Lower lobe of right lung (tissue), 2 donors: Measurements from ENCODE around the gene EPHX1. TPM values are rescaled to one million over a fixed set of nuclear protein-coding genes. Genes with fewer than 3 reads are reported as not detected.
"Not testable (repeated sequence)": the region's sequence is repeated elsewhere in the genome, so short reads cannot be mapped to it uniquely, and the experiment has no call there.

Experiments
- ATAC-seq, 2 donors: fragments of 200-7000 bp; cut with Tn5 transposase; one replicate each; pipeline ENCODE4 v1.9.1; 2020 to 2022; ENCODE audit warnings: mild to moderate bottlenecking in 2 of 2, moderate library complexity in 2 of 2
- DNase-seq: peaks from one replicate; pipeline ENCODE4 v3.0.0-alpha.2; 2020
- H3K27ac ChIP-seq: fragments of 200-600 bp; one replicate; pipeline ENCODE4 v1.8.0; 2022
- H3K27me3 ChIP-seq: fragments of 200-600 bp; one replicate; pipeline ENCODE4 v1.8.0; 2022; ENCODE audit warnings: low read depth
- H3K36me3 ChIP-seq: fragments of 200-600 bp; one replicate; pipeline ENCODE4 v1.8.0; 2022; ENCODE audit warnings: mild to moderate bottlenecking
- H3K4me1 ChIP-seq: fragments of 200-600 bp; one replicate; pipeline ENCODE4 v1.8.0; 2022
- H3K4me3 ChIP-seq: fragments of 200-600 bp; one replicate; pipeline ENCODE4 v1.8.0; 2022; ENCODE audit warnings: mild to moderate bottlenecking
- H3K9me3 ChIP-seq: fragments of 200-600 bp; one replicate; pipeline ENCODE4 v1.8.0; 2022
- intact Hi-C: fragments of 100-400 bp; cut with DNase I; formaldehyde crosslinking; loops from one replicate; pipeline ENCODE4 v1.11.0; 2022
- total RNA-seq: library from RNA; stranded (reverse); fragmentation: NEBNext Ultra II Directional; extraction: Animal tissue kit (Norgen Biotek cat#: 25700); gene quantifications from one replicate; pipeline ENCODE4 v1.2.1, GENCODE V29; 2021
- TF ChIP-seq, protein P1 (sequence below): fragments of 200-600 bp; IDR thresholded peaks from one replicate; pipeline ENCODE4 v1.8.0; 2022; ENCODE audit warnings: antibody characterized with exemption, mild to moderate bottlenecking
- donor health status: DM: no; HTN: yes; CAD: no; lungs with severe emphysema.

Gene EPHX1
- total RNA-seq, 1 donor from 2014 or later: 233 TPM

DNA sequence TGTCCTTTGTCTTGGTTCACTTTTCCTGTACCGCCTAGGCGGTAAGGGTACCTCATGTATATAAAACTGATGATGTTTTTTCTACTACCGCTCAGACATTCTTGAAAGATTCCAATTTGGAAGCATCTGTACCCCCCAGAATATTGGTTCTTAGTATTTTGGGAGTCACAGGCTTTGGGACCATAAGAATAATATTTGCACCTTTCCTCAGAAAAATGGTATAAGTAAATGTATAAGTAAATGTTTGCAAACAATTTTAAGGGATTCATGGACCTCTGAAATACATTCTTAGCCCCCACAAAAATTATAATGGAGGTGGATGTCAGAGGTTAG lies 31.6 kb upstream of the EPHX1 start:
- Histone ChIP-seq H3K4me1 (peaks cover 52% of the 10 kb centered on the region), H3K36me3 (peaks cover 13% of the 10 kb centered on the region), H3K9me3 (no peaks in the 10 kb centered on the region), H3K27me3 (no peaks in the 10 kb centered on the region), H3K4me3 (peak overlapping the region; percentile 86), H3K27ac (peak overlapping the region; percentile 98)
- intact Hi-C loops: no loop called here
- TF ChIP-seq, protein P1, sequence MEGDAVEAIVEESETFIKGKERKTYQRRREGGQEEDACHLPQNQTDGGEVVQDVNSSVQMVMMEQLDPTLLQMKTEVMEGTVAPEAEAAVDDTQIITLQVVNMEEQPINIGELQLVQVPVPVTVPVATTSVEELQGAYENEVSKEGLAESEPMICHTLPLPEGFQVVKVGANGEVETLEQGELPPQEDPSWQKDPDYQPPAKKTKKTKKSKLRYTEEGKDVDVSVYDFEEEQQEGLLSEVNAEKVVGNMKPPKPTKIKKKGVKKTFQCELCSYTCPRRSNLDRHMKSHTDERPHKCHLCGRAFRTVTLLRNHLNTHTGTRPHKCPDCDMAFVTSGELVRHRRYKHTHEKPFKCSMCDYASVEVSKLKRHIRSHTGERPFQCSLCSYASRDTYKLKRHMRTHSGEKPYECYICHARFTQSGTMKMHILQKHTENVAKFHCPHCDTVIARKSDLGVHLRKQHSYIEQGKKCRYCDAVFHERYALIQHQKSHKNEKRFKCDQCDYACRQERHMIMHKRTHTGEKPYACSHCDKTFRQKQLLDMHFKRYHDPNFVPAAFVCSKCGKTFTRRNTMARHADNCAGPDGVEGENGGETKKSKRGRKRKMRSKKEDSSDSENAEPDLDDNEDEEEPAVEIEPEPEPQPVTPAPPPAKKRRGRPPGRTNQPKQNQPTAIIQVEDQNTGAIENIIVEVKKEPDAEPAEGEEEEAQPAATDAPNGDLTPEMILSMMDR: no peak
- no peak for DNase-seq
- no peak for ATAC-seq

DNA sequence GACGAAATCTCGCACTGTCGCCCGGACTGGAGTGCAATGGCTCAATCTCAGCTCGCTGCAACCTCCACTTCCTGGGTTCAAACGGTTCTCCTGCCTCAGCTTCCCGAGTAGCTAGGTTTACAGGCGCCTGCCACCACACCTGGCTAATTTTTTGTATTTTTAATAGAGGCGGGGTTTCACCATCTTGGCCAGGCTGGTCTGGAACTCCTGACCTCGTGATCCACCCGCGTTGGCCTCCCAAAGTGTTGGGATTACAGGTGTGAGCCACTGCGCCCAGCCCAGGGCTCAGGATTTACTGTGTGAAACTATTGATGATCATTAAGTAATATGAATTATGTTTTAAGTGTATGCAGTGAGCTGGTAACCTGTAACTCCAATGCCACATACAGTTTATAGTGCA lies 30.8 kb upstream of the EPHX1 start:
- intact Hi-C loops, H3K9me3 ChIP-seq, H3K27ac ChIP-seq, DNase-seq, H3K27me3 ChIP-seq, ATAC-seq: not testable (repeated sequence)
- Histone ChIP-seq H3K4me3 (peak overlapping the region; percentile 86), H3K36me3 (peaks cover 22% of the 10 kb centered on the region), H3K4me1 (peaks cover 57% of the 10 kb centered on the region)

DNA sequence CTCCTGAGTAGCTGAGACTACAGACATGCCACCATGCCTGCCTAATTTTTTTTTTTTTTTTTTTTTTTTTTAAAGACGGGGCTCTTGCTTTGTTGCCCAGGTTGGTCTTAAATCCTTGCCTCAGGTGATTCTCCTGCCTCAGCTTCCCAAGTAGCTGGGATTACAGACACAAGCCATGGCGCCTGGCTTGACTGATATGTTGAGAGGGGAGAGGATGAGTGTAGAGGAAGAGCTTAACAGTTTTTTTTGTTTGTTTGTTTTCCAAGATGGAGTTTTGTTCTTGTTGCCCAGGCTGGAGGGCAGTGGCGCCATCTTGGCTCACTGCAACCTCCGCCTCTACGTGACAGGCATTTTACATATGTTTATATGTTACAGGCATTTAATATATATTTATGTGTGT lies 29.8 kb upstream of the EPHX1 start:
- H3K27ac ChIP-seq: no peak overlapping the region
- H3K4me3 ChIP-seq: no peak overlapping the region
- H3K4me1 ChIP-seq: peaks cover 57% of the 10 kb centered on the region
- no peaks in the 10 kb centered on the region for H3K27me3 ChIP-seq
- H3K36me3 ChIP-seq: peaks cover 31% of the 10 kb centered on the region
- TF ChIP-seq, protein P1: no peak
- H3K9me3 ChIP-seq: no peaks in the 10 kb centered on the region
- ATAC-seq (no peak), DNase-seq (no peak)
- intact Hi-C loops: no loop called here

DNA sequence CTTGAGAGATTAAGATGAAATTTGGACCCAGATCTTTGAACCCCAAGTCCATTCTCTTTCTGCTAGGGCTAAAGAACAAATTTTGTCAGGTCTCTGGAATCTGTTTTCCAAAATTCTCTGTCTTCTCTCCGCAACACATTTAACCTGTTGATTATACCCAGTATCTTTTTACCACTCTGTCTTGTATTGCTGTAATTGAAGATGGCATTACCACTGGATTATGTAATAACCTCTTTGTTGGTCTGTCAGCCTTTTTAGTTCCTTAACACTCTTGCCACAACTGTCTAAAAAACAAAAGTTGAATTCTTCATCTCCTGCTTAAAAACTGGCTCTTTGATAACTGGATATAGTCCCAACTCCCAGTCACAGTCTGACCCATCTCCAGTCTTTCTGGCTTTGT lies 29.3 kb upstream of the EPHX1 start:
- peaks cover 36% of the 10 kb centered on the region for H3K36me3 ChIP-seq
- ATAC-seq (no peak), DNase-seq (no peak)
- no peaks in the 10 kb centered on the region for H3K9me3 ChIP-seq
- no peaks in the 10 kb centered on the region for H3K27me3 ChIP-seq
- no peak overlapping the region for H3K4me3 ChIP-seq
- intact Hi-C loops: no loop called here
- no peak overlapping the region for H3K27ac ChIP-seq
- peaks cover 57% of the 10 kb centered on the region for H3K4me1 ChIP-seq
- TF ChIP-seq, protein P1: no peak

DNA sequence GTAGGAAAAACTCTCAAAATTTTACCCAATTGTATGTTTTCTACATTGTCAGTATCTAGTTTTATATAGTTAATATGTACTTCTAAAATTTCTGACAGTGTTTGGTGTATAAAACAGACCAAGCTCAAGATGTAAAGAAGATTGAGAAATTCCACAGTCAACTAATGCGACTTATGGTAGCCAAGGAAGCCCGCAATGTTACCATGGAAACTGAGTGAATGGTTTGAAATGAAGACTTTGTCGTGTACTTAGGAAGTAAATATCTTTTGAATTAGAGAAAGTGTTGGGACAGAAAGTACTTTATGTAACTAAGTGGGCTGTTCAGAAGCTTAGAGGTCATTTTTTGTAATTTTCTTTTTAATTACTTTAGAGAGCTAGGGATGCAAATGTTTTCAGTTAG lies 20.8 kb upstream of the EPHX1 start:
- H3K4me3 ChIP-seq, H3K27me3 ChIP-seq, intact Hi-C loops, DNase-seq, H3K9me3 ChIP-seq, ATAC-seq, H3K27ac ChIP-seq, H3K4me1 ChIP-seq: not testable (repeated sequence)
- H3K36me3 ChIP-seq: peaks cover 77% of the 10 kb centered on the region

DNA sequence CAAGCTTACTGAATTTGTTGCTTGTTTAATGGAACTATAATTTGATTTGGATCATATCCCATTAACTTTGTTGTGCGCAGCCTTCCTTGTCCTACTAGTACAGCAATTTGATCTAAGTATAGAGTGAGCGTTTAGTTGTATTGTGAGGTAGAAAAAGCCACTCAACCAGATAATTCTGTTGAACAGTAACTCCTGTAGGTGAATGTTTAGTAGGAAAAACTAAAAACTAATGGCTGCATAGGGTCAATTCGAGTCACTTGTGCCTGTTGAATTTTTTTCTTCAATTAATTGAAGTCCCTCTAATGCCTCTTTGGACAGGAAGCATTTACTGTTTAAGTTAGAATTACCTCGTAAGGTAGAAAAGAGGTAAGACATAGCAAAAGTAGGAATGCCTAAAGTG lies 15.0 kb upstream of the EPHX1 start:
- H3K27me3 ChIP-seq: no peaks in the 10 kb centered on the region
- H3K36me3 ChIP-seq: peaks cover 21% of the 10 kb centered on the region
- intact Hi-C loops: no loop called here
- ATAC-seq (no peak), DNase-seq (no peak)
- no peaks in the 10 kb centered on the region for H3K9me3 ChIP-seq
- TF ChIP-seq, protein P1: no peak
- no peak overlapping the region for H3K27ac ChIP-seq
- no peak overlapping the region for H3K4me3 ChIP-seq
- H3K4me1 ChIP-seq: no peaks in the 10 kb centered on the region

DNA sequence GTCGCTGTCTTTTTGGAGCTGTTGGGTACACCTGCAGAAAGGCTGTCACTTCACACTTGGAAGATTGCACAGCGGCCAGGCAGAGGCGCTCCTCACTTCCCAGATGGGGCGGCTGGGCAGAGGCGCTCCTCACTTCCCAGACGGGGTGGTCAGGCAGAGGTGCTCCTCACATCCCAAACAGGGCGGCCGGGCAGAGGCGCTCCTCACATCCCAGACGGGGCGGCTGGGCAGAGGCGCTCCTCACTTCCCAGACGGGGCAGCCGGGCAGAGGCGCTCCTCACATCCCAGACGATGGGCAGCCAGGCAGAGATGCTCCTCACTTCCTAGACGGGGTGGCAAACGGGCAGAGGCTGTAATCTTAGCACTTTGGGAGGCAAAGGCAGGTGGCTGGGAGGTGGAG lies 13.8 kb upstream of the EPHX1 start:
- DNase-seq, H3K27ac ChIP-seq, ATAC-seq, H3K27me3 ChIP-seq, H3K4me1 ChIP-seq, H3K36me3 ChIP-seq, intact Hi-C loops, H3K4me3 ChIP-seq, H3K9me3 ChIP-seq: not testable (repeated sequence)

DNA sequence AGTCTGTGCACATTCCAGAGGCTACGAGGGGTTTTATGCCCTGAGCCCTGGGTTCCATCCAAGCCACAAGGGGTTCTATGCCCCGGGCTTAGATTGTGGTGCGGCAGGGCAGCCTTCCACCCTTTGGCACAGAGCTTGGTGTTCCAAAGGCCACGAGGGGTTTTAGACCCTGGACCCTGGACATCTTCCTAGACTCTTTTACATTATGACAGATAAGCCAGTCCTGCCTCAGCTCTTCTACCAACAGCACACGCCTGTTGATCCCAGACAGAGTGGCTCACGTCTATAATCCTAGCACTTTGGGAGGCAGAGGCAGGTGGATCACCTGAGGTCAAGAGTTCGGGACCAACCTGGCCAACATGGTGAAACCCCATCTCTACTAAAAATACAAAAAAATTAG lies 8.8 kb upstream of the EPHX1 start:
- H3K36me3 ChIP-seq, DNase-seq, H3K9me3 ChIP-seq, H3K27ac ChIP-seq, H3K4me1 ChIP-seq, H3K27me3 ChIP-seq, ATAC-seq, H3K4me3 ChIP-seq, intact Hi-C loops: not testable (repeated sequence)
